Mucosa of stomach (tissue), 1 donor: ENCODE results near the gene CFB.

Source experiments
- H3K27me3 ChIP-seq: one replicate; pipeline ENCODE4 v1.7.0; 2013; ENCODE audit warnings: mild to moderate bottlenecking, low read length; ENCODE audit not compliant: control insufficient read depth, insufficient read depth
- H3K36me3 ChIP-seq: one replicate; pipeline ENCODE4 v1.7.0; 2013; ENCODE audit warnings: low read length; ENCODE audit not compliant: control insufficient read depth, insufficient read depth
- H3K4me1 ChIP-seq: one replicate; pipeline ENCODE4 v1.7.0; 2013; ENCODE audit warnings: mild to moderate bottlenecking, low read length; ENCODE audit not compliant: control insufficient read depth, insufficient read depth
- H3K4me3 ChIP-seq: one replicate; pipeline ENCODE4 v1.7.0; 2013; ENCODE audit warnings: low read length
- H3K9ac ChIP-seq: one replicate; pipeline ENCODE4 v1.7.0; 2013; ENCODE audit warnings: mild to moderate bottlenecking, low read length, moderate library complexity
- H3K9me3 ChIP-seq: one replicate; pipeline ENCODE4 v1.7.0; 2013; ENCODE audit warnings: mild to moderate bottlenecking, low read length, moderate library complexity; ENCODE audit not compliant: control insufficient read depth
- donor health status: Pancreatic carcinoma.

Gene CFB

DNA sequence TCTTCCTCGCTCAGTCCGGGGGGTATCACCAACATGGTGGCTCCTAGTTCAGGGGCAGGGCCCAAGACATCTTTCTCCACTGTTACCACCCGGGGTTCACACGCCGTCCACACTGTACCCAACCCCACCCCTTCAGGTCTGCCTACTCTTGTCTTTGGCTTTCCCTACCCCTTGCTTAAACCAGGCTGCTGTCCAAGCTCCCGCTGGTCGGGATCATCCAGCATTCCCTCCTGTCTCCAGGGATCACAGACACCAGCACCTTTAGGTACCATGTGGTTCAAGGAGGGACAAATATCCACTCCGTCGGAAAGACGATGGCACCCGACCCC is 12.5 kb downstream of the CFB start:
- H3K36me3 ChIP-seq, result peaks cover 11% of the 10 kb centered on the region

DNA sequence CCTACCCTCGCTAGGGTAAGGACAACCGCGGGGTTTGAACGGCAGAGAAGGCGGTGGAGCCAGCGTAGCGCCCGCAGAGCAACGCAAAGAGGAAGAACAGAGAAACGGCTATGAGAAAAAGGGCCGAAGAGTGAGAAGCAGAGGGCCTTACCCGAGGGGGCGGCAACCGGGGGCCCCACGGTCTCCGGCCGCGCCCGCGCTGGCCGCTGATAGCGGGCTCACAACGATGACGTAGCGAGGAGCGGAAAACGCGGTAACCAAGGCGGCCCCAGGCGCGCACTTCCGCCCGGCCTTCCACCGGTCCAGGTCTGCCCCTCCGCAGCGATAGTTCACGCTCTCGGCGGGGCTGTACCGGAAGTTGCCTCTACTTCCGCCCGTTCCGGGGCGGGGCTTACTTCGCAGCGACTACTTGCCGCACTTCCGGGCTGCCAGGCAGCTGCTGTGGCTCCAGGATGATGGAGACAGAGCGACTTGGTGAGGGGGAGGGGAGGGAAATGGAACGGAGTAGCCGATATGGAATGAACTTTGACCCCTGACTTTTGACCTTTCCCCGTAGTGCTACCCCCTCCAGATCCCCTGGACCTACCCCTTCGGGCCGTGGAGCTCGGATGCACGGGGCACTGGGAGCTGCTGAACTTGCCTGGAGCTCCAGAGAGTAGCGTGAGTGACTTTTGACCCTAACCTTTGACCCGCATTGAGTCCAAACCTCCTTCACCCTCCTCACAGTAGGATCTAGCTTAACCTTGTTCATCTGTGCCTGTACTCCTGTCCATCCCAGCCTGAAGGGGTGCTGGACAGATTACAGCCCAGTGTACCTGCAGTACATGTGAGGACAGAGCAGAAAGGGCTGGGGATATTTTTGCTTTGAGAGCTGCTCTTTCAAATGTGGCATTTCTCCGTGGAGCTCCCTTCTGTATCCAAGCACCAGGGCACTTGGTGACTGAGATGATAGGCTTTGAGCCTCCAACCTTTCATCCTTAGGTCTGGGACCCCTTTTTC is 13.1 kb downstream of the CFB start, which contains the start of the genes NELFE and SKIC2:
TSS of gene NELFE (minus strand) at position 231 of the 999 bp plus-strand sequence. CDS start 525 bp downstream, outside the sequence.
TSS of gene SKIC2 (plus strand) at position 435 of the 999 bp plus-strand sequence. CDS start at position 453, 18 bp downstream.
- H3K9ac ChIP-seq, result peak within 1 kb of the TSS; percentile 94
- H3K9me3 ChIP-seq, result no peaks in the 10 kb centered on the region
- peaks cover 14% of the 10 kb centered on the region for H3K36me3 ChIP-seq
- H3K4me1 ChIP-seq, result peaks cover 14% of the 10 kb centered on the region
- H3K4me3 ChIP-seq, result peak within 1 kb of the TSS; percentile 91
- no peaks in the 10 kb centered on the region for H3K27me3 ChIP-seq

More for the DNA sequence above, 12.5 kb downstream of the CFB start:
- H3K27me3 ChIP-seq, result no peaks in the 10 kb centered on the region
- H3K4me1 ChIP-seq, result peaks cover 14% of the 10 kb centered on the region
- peak overlapping the region; percentile 91 for H3K4me3 ChIP-seq
- peak overlapping the region; percentile 94 for H3K9ac ChIP-seq
- H3K9me3 ChIP-seq, result no peaks in the 10 kb centered on the region

DNA sequence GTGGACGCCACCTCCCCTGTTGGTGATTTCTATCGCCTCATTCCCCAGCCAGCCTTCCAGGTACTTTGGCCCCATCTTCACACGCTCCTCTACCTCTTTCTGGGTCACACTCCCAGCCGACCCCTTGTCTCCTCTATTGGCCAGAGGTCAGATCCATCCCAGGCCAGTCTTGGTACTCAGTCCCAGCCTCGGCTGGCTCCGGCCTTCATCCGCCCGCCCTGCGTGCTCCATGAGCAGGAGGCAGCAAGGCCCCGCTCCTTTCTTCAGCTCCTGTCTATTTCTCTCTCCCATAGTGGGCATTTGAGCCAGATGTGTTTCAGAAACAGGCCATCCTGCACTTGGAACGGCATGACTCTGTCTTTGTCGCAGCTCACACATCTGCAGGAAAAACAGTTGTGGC is 15.7 kb downstream of the CFB start:
- Histone ChIP-seq H3K36me3 (peaks cover 16% of the 10 kb centered on the region), H3K4me1 (peaks cover 14% of the 10 kb centered on the region), H3K27me3 (no peaks in the 10 kb centered on the region), H3K4me3 (no peak overlapping the region), H3K9ac (no peak overlapping the region), H3K9me3 (no peaks in the 10 kb centered on the region)

DNA sequence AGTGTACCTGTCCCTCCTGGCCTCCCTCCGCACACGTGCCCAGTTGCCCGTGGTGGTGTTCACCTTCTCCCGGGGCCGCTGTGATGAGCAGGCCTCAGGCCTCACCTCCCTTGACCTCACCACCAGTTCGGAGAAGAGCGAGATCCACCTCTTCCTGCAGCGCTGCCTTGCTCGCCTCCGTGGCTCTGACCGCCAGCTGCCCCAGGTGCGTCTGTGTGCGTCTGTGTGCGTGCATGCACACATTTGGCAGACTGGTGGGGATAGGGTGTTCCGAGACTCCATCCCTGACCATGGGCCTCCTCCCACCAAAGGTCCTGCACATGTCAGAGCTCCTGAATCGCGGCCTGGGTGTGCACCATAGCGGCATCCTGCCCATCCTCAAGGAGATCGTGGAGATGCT is 18.0 kb downstream of the CFB start:
- Histone ChIP-seq H3K27me3 (no peaks in the 10 kb centered on the region), H3K36me3 (peaks cover 20% of the 10 kb centered on the region), H3K4me3 (no peak overlapping the region), H3K9ac (no peak overlapping the region), H3K4me1 (peaks cover 8% of the 10 kb centered on the region), H3K9me3 (no peaks in the 10 kb centered on the region)

DNA sequence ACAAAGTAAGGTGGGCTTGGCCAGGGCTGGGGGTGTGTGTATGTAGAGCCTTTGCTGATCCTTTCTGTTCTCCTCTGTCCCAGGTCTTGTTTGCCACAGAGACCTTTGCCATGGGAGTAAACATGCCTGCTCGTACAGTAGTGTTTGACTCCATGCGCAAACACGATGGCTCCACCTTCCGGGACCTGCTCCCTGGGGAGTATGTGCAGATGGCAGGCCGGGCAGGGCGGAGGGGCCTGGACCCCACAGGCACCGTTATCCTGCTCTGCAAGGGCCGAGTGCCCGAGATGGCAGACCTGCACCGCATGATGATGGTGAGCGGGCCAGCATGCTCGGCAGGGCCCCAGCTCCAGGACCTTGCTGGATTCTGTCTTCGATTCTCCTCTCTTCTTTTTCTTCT is 19.8 kb downstream of the CFB start:
- Histone ChIP-seq H3K4me1 (peaks cover 3% of the 10 kb centered on the region), H3K36me3 (peaks cover 20% of the 10 kb centered on the region), H3K9me3 (no peaks in the 10 kb centered on the region), H3K9ac (no peak overlapping the region), H3K4me3 (no peak overlapping the region), H3K27me3 (no peaks in the 10 kb centered on the region)

DNA sequence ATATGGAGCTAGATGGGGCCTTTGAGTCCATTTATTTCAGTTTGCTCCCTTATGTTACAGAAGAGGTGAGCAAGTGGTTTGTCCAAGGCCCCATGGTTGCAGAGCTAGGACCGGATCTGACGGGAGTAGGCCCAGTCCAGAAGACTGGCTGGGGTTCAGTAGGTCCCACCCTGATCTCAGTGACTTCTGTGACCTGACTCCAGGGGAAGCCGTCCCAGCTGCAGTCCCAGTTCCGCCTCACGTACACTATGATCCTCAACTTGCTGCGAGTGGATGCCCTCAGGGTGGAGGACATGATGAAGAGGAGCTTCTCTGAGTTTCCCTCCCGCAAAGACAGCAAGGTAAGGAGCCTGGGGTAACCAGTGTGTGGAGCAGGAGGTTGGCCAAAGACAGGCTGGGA is 20.6 kb downstream of the CFB start:
- no peaks in the 10 kb centered on the region for H3K27me3 ChIP-seq
- peaks cover 20% of the 10 kb centered on the region for H3K36me3 ChIP-seq
- H3K4me3 ChIP-seq, result no peak overlapping the region
- peaks cover 11% of the 10 kb centered on the region for H3K4me1 ChIP-seq
- H3K9me3 ChIP-seq, result no peaks in the 10 kb centered on the region
- H3K9ac ChIP-seq, result no peak overlapping the region

DNA sequence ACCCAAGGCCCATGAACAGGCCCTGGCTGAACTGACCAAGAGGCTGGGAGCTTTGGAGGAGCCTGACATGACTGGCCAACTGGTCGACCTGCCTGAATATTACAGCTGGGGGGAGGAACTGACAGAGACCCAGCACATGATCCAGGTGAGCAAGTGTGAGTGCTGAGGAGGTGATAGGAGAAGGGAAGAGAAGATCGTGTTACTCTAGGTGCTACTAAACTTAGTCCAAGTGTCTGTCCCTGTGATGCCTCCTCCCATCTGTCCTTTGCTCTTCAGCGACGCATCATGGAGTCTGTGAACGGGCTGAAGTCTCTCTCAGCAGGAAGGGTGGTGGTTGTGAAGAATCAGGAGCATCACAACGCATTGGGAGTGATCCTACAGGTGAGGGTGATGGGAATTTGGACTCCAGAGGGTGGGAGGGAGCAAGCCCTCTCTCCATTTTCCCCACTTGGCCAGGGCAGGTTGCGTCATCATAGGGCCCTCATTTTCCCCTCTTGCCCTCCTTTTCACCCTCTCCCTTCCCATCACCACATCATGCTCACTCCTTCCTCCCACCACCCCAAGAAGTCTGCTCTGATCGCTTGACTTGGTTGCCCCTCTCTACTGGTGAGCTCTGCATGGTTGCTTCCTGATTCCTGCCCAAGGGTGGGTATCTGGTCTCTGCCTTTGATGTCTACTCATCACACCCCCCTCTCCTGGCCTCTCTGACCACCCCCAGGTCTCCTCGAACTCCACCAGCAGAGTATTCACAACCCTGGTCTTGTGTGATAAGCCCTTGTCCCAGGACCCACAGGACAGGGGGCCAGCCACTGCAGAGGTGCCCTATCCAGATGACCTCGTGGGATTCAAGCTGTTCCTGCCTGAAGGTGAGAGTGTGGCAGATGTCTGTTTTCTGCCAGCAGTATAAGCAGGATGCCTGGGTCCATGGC is 21.4 kb downstream of the CFB start:
- Histone ChIP-seq H3K9me3 (no peaks in the 10 kb centered on the region), H3K4me3 (no peak overlapping the region), H3K9ac (no peak overlapping the region), H3K27me3 (no peaks in the 10 kb centered on the region), H3K4me1 (peaks cover 11% of the 10 kb centered on the region), H3K36me3 (peaks cover 15% of the 10 kb centered on the region)

DNA sequence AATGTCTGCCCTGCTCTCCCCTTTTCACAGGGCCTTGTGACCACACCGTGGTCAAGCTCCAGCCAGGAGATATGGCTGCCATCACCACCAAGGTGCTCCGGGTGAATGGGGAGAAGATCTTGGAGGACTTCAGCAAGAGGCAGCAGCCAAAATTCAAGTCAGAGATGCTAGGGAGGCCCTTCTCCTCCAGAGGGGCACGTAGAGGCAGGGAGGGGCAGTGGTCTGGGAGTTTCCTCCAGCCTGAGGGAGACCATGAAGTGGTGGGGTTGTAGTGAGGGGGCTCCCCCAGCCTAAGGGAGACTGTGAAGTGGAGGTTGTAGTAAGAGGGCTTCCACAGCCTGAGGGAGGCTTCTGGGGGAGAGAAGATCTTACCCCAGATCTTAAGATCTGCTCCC is 22.0 kb downstream of the CFB start:
- Histone ChIP-seq H3K36me3 (peaks cover 15% of the 10 kb centered on the region), H3K27me3 (no peaks in the 10 kb centered on the region), H3K4me1 (peaks cover 17% of the 10 kb centered on the region), H3K9ac (no peak overlapping the region), H3K9me3 (no peaks in the 10 kb centered on the region), H3K4me3 (no peak overlapping the region)

DNA sequence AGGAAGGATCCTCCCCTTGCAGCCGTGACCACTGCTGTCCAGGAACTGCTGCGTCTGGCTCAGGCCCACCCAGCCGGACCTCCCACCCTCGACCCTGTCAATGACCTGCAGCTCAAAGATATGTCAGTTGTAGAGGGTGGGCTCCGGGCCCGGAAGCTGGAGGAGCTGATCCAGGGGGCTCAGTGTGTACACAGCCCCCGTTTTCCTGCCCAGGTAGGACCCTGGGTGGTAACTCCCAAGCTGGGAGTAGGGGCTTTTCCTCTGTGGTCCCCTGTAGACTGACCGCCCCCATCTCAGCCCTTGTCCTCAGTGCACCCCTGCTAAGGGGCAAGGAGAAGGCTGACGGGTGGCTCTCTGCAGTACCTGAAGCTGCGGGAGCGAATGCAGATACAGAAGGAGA is 22.4 kb downstream of the CFB start:
- no peak overlapping the region for H3K4me3 ChIP-seq
- H3K9ac ChIP-seq, result no peak overlapping the region
- no peaks in the 10 kb centered on the region for H3K27me3 ChIP-seq
- H3K4me1 ChIP-seq, result peaks cover 20% of the 10 kb centered on the region
- no peaks in the 10 kb centered on the region for H3K9me3 ChIP-seq
- H3K36me3 ChIP-seq, result peaks cover 15% of the 10 kb centered on the region

DNA sequence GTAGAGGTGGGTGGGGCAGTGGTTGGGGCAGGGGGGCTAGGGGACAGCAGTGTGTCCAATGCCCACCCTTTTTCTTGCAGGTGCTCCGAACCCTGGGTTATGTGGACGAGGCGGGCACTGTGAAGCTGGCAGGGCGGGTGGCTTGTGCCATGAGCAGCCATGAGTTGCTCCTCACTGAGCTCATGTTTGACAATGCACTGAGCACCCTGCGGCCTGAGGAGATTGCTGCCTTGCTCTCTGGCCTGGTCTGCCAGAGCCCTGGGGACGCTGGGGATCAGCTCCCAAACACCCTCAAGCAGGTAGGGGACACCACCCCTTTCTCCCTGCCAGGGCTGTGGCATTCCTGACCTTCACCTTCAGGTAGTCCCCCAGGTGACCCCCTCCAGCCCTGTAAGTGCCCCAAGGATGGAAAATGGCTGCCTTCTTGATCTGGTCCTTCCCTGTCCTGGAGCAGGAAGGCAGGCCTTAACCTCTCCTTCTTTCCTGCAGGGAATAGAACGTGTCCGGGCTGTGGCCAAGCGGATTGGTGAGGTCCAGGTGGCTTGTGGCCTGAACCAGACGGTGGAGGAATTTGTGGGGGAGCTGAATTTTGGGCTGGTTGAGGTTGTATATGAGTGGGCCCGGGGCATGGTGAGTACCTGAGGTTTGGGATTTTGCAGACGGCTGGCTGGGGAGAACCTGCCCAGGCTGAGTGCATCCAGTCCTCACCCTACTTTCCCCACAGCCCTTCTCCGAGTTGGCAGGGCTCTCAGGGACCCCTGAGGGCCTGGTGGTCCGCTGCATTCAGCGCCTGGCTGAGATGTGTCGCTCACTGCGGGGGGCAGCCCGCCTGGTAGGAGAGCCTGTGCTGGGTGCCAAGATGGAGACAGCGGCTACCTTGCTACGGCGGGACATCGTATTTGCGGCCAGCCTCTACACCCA is 23.2 kb downstream of the CFB start:
- Histone ChIP-seq H3K9me3 (no peaks in the 10 kb centered on the region), H3K36me3 (peaks cover 13% of the 10 kb centered on the region), H3K27me3 (no peaks in the 10 kb centered on the region), H3K9ac (no peak overlapping the region), H3K4me1 (peaks cover 20% of the 10 kb centered on the region), H3K4me3 (no peak overlapping the region)
